HTERT RPE-1 (cell line): Measurements from ENCODE around the gene LTBP1.

Experiments
- in situ Hi-C: fragments of 300-500 bp; cut with MboI; formaldehyde crosslinking; loops from 4 replicates; pipeline ENCODE4 v1.14.3; 2020; ENCODE audit warnings: low sequenced_read_pairs

The LTBP1 gene

DNA sequence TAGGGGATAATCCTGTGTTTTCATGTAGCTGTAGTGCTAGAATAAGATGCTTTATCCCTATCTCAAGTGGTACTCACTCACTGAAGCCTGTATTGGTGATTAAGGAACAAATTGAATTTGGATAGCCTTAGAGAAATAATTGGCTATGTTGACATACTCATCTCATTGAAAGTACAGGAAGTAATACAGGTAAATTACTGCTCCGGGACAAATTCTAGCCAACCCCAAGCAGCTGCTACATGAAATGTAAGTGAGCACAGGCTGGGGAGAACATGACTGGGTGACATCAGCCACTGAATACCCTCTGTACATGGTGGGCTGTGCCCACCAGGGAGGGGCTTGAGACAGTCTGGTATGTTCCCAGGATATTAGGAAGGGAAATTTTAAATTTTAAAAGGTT is 341.3 kb downstream of the LTBP1 start:
- in situ Hi-C loops: no loop called here

DNA sequence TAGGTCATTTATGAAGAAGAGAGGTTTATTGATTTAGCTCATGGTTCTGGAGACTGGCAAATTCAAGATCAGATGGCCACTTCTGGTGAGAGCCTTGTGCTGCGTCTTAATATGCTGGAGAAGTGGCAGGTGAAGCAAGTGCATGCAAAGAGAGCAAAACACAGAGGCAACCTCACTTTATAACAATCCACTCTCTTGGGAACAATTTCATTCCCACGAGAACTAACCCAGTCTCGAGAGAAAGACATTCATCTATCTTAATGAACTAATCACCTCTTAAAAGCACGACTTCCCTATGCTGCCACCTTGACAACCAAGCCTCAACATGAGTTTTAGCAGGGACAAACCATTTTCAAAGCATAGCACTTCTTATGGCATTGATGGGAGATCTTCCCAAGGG is 343.2 kb downstream of the LTBP1 start:
- in situ Hi-C loops: no loop called here

DNA sequence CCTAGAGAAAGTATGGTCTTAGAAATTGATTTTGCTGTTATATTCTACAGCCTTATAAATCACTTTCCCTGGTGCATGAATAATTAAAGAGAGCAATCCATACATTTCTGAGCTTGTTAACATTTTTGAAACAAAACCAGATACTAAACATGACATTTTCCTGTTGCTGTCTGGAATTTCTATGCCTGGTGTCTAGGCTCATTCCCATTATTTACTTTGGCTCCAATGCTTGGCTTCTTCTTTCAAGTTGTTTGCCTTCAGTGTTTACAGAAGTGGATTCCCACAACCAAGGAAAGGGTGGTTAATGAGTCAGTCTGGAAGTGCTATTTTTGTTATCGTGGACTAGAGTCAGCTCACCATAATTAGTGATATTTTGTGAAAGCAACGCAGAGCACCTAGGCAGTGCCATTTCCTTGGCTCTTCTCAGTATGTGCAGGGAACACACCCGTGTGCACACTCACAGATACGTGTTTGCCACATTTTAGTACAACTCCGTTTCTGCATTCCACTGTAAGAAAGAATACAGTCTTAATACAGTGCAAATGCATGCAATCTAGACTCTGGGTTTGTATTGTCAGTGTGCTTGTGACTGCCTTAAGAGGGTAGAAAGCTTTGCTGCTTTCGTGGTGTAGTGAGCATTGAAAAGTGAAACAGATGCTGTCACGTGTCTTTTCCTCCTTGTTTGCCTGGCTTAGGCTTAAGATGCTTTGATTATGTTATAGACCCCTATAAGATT is 344.7 kb downstream of the LTBP1 start:
- in situ Hi-C loops: no loop called here

DNA sequence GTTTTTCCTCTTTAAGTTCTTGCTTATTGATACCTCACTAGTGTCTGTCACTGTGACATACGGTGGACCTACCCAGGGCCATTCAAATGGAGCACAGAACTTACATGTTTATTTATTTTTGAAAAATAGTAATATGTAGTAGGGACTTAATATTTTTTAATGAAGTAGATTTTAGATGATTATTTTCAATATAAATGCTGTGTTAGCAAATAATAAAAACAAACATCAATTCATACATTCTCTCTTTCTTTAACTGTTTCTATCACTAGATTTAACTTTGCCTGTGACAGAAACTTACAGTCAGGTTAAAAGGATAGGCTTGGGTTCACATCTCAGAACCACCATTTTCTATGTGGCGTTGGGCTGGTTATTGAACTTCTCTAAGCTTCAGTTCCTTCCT is 345.3 kb downstream of the LTBP1 start:
- in situ Hi-C loops: no loop called here

DNA sequence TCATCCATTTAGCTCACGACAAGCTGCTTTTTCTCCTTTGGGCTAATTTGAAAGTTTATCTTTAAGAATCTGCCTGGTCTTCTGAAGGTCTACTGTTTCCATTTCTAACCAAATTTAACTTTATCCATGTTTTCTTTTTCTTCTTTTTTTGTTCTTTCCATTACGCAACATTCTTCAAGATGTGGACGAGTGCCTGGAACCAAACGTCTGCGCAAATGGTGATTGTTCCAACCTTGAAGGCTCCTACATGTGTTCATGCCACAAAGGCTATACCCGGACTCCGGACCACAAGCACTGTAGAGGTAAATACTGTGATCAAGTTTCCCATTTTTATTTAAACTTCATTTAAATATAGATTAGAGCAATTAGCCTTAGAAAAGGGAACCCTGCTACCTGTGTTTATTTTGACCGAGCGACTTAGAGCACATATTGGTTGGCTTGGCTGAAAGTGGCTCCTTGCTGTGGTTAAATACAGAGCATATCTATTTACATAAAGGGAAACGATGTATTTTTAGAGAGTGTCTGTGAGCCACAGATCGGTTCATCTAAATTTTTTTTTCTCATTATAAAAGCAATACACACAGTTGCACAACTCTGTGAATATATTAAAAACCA is 346.3 kb downstream of the LTBP1 start:
- in situ Hi-C loops: no loop called here

DNA sequence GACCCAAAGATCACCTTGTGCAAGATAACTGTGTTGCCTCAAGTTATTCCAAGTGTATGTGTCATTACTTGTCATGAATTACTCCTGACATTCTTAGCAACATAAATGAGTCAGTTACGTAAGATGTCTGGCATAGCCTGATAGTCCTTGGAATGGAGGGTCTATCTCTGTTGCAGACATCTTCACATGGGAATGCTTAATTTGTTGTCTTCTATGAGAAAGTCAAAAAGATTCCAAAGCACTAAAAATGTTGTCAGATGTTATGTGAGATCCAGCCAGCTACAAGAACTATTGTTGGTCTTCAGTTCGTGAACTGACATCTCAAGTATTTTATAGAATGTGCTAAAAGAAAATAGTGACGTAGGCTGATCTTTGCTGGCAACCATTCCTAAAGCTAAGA is 351.5 kb downstream of the LTBP1 start:
- in situ Hi-C loops: no loop called here

DNA sequence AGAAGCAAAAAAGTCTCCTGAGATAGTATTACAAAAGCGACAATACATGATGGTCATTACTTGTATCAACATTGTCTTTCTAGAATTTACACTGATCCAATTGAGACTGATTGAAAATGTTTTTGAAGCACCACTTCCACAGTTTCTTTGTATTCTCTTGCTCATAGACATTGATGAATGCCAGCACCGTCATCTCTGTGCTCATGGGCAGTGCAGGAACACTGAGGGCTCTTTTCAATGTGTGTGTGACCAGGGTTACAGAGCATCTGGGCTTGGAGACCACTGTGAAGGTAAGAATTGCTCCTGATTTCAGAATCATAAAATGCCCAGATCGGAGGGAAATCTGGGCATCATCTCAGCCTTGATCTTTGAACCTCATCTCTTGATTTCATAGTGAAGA is 354.6 kb downstream of the LTBP1 start:
- in situ Hi-C loops: no loop called here

DNA sequence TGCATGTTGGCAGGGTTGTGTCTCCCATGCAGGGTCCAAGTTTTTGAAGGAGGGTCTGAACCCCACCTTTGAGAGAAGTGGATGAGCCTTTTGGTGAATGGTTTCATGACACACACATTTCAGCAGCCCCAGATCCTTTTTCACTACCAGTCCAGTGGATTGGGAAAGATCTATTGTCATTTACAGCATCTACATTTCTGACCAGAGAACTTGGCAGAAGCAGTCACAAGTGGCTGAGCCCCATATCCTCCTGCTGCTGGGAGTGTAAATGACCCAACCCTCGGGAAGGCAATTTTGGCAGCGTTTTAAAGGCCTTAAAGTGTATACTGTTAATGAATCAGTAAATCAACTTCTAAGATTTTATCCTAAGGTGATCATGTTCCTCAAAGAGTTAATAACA is 355.6 kb downstream of the LTBP1 start:
- in situ Hi-C loops: no loop called here

DNA sequence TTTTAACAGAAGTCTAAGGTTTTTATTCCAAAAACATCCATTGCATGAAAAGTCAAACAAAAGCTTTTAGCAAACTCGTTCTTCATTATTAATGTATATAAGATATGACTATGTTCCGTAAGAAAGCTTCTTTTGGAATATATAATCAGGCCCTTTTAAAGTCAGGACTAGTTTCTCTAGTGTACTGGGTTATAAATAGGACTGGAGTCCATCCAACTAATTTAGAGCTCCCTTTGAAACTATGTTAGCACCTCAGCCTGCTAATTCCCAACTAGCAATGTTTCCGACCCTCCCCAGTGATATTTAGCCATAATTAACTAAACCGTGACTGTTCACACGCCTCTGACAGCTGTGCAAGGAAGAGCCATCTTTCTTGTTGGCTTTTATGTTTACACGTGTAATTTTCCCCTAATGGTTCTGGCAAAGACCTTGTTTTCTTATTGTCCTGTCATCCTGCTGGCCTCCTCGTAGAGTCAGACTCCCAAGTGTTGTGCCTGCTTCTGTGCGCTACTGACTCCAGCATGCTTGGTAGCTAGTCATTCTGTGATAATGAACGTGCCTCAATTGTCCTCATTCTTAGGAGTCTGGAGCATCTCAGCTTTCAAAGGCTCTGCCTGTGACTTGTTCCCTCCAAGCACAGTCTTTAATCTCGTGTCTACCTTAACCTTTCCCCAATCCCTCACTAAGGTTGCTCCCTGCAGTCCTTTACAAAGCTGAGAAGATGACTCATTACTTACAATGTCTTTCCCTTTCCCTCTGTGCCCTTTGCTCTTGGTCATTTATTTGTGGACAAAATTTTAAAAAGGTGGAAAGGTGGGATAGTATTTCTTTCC is 357.5 kb downstream of the LTBP1 start:
- in situ Hi-C loops: no loop called here

DNA sequence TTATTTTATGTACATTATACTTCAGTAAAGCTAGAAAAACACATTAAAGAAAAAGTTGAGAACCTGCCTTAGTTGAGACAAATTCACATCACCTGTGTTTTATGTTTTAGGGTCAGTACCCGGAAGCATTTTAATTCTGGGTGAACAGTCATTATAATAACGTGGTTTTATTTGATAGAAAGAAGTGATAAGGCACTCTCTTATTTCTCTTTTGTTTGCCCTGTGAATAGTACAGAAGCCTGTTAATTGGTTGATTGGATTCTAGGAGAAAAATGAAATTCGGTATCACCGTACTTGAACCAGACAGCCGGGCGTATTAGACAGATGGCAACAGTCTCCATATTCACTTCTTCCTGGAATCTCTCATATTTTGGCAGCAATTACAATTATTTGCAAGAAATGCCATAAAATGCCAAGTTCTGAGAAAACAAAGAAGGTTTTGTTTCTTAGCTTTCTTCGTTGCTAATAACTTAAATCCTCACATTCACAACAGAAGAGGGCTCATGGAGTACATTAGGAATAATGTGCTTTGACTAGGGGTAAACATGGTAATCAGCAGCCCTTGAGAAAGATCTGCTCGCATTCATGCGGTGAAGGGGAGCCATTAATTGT is 361.0 kb downstream of the LTBP1 start:
- in situ Hi-C loops: no loop called here

DNA sequence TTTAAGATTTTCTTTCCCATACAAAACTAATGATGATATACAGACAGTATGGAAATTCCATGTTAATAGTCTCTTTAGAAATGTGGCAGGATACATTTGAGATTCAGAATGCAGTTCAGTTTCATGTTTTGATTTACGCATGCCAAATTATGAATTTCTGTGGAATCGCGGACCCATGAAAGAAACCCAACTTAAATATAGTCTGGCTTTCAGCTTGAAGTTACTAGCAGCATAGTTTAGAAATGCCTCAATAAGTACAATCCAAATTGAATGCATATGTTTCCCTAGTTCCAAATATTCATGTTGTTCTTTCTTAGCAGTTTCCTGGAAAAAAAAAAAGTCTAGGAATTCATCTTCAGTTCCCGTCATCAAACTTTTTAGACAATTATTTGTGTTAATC is 365.6 kb downstream of the LTBP1 start:
- in situ Hi-C loops: no loop called here

DNA sequence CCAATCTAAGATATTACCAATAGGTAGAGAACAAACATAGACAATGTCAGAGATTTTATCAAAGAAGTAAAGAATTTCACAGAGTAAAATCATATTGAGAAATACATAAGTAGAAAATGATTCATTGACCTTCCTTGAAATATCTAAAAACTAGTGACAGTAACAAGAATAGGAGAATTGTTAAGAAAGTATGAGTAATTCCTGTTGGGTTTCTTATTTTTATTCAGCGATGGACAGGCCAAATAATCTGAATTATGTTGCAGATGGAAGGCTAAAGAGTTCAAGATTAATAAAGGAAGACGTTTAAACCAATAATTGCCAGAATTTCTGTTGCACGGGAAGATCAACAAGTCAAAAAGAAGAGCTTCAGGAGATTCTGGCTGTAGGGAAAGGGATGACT is 366.3 kb downstream of the LTBP1 start:
- in situ Hi-C loops: no loop called here

DNA sequence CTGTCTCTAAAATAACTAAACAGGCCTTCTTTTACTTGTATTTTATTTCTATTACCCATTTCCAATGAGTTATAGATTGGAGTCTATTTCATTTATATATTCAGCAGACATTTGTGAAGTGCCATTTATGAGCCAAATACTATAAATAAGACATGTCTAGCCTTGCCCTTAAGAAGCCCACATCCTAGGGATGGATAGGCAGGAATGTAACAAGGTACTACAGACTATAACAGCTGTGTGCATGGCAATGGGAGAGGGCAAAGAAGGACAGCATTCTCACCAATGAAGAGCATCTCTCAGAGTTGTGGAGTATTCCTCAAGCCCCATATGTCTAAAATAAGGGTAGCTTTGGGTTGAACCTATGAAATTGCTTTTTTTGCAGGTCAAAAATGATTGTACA is 367.8 kb downstream of the LTBP1 start:
- in situ Hi-C loops: no loop called here

DNA sequence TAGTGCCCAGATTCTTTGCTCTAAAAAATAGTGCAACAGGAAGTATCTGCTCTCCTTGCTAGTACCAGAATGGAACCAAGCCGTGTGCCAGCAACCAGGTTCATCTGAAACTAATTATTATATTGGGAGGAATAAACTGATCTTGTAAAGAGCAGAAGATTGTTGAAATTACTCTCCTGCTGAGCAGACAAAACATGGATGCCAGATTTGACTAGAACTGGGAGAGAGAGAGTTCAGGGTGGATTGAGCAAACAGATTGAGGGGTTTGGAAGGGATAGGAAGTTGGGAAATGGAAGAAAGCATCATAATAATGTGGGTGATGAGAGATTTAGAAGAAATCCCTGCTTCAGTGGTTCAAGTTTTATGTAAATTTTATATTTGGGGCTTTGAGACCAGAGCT is 369.6 kb downstream of the LTBP1 start:
- in situ Hi-C loops: no loop called here

DNA sequence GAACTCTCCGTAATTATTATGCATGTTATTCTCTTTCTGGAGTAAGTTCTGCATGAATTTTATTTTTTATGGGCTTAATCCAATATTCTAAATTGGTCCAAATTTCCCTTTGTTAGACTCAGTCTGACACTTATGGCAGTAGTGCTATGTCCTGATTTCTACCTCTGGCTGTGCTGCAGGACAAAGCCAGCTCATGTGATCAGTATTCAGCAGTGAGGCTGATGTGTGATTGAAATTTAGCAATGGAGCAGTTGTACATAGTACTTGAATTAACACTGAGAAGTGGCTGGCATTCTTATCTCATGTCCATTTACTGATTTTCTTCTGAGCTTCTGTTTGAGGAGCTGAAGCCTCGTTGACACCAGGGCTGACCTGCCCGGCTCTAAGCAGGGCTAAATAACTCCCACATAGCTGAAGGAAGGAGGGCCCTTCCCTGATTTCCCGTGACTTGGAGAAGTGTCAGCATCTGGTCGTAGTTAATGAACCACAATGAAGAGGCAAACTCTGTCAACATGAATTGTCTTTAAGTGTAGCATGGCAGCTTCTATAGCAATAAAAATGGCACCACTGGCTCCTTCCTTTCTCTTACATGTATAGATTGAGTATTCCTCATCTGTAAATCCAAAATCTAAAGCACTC is 370.7 kb downstream of the LTBP1 start:
- in situ Hi-C loops: no loop called here

DNA sequence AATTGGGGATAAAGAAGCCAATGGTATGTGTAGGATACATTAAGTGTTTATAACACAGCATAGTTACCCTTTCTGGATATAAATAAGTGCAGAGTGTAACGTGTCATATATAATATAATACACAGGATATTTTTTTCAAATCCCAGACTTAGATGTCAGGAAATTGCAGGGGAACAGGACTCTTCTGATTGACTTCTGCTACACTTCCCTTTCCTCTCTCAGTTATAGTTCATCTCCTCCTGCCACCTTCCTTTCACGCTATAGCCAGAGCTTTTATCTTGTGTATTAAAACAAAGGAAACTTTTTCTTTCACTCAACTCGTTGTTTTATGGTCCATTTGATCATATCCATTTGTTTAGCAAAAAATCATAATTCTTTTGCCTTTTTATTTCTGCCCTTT is 371.7 kb downstream of the LTBP1 start:
- in situ Hi-C loops: no loop called here

DNA sequence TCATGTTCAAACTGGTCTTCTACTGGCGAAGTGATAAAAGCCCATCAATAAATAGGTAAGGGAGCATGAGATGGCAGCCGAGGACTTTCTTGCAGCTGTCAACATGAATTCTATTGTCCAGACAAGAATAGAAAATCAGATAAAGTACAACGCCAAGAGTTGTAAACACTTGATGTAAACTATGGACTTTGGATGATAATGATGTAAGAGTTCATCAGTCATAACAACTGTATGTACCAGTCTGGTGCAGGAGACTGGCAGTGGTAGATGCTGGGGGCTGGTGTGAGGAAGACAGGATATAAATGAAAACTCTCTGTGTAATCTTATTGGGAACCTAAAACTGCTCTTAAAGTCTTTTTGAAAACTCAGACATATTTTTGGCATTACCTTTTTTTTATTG is 373.8 kb downstream of the LTBP1 start:
- in situ Hi-C loops: no loop called here

DNA sequence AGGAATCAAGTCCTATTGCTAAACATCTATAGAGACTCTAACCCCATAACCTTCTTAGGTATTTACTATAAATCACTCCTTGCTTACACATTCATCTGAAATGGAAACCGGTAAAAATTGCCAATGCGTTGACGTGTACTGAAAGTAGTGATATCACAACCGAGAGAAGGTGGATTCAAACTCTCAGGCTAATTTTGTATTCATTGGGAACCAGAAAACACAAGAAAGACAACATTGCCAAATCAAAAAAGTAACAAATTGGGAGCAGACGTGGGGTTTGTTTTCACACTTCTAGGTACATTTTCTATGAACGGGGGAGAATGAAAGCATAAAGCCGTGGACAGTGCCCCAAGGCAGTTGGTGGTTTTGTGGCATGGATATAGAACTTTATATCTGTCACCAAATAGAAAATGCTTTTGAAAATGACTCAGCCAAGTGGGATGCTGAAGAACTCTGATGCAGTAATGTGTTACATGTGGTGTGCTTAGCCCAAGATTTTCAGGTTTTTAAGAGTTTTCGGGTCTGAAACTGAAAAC is 374.6 kb downstream of the LTBP1 start:
- in situ Hi-C loops: no loop called here

DNA sequence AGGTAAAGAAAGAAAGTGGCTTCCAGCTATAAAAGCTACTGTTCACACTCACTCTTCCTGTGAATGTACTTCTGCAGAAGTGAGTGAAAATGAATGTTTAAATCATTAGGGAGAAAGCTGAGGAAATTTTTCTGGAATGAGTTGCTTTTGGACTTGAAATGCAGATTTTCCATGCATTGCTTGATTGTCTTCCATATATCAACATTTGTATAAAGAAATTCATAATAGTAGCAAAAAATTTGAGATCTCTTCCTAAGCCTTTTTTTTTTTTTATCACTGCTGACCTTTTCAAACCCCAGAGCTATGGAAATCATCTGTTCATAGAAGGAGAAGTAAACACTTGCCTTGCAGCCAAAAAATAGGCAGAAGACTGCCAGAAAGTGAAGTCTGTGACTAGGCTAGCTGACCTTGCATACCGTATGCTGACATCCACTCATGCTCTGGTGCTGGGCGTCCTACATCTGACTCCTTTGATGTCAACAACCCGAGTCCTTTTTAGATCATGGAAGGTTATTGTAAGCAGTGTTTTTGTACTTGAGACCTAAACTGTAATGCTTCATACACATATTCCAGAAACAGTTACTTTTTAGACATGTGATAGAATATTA is 375.2 kb downstream of the LTBP1 start:
- in situ Hi-C loops: no loop called here

DNA sequence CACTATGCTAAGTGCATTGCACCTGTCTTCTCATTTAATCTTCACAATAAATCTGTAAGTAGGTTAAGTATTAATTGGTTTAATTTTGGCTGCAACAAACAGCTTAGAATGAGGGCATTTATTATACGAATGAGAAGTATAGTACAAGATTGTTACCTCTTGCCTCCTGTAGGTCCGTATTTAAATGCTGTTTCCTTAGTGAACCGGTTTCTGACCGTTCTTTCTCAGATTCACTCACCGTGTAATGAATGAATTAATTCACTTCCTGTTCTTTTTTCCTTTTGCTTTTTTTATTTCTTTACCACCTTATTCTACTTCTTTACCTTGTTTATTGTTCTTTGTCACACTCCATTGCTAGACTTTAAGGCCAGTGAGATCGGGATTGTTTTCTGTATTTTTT is 375.9 kb downstream of the LTBP1 start:
- in situ Hi-C loops: no loop called here
